Ascending aorta (tissue), 2 donors: Measurements from ENCODE around the gene TAOK1. TPM values are rescaled to one million over a fixed set of nuclear protein-coding genes. Genes with fewer than 3 reads are reported as not detected.
A peak's percentile ranks its signal among the peaks of the same experiment; 100 is the strongest.

Experiments
- DNase-seq, 2 donors: peaks; one replicate each; pipeline ENCODE4 v3.0.0-alpha.2; 2019; ENCODE audit warnings: low spot score in 2 of 2
- H3K27ac ChIP-seq, 2 donors: fragments of 200-600 bp; sonication (generic); one replicate each; pipeline ENCODE4 v1.5.1; 2016 to 2017; ENCODE audit warnings: mild to moderate bottlenecking in 1 of 2
- H3K27me3 ChIP-seq: fragments of 200-600 bp; sonication (generic); one replicate; pipeline ENCODE4 v1.5.1; 2017
- H3K36me3 ChIP-seq, 2 donors: fragments of 200-600 bp; sonication (generic); one replicate each; pipeline ENCODE4 v1.5.1; 2016
- H3K4me1 ChIP-seq, 2 donors: fragments of 200-600 bp; sonication (generic); one replicate each; pipeline ENCODE4 v1.5.1; 2016 to 2017; ENCODE audit warnings: mild to moderate bottlenecking in 1 of 2
- H3K4me3 ChIP-seq, 2 donors: fragments of 200-600 bp; sonication (generic); one replicate each; pipeline ENCODE4 v1.5.1; 2016 to 2017; ENCODE audit warnings: mild to moderate bottlenecking in 1 of 2
- H3K9me3 ChIP-seq, 2 donors: fragments of 200-600 bp; sonication (generic); one replicate each; pipeline ENCODE4 v1.5.1; 2016
- intact Hi-C: fragments of 100-400 bp; cut with DNase I; formaldehyde crosslinking; loops from one replicate; pipeline ENCODE4 v1.15.1; 2023
- total RNA-seq: library from RNA; depleted of rRNA; stranded (reverse); fragments of >200 nt; gene quantifications from one replicate; pipeline ENCODE4 v1.1.0, GENCODE V29; 2016
- TF ChIP-seq, protein P1 (sequence below), 3 experiments: fragments of 200-600 bp in 2 of 3; fragments of 450-650 bp in 1 of 3; sonication (generic) in 2 of 3; IDR thresholded peaks; one replicate each; pipeline ENCODE4 v1.5.1; 2016 to 2019; ENCODE audit warnings: antibody characterized with exemption in 3 of 3, mild to moderate bottlenecking in 1 of 3, moderate library complexity in 1 of 3

The TAOK1 gene
- total RNA-seq, 1 donor from 2014 or later, result 20.8 TPM

DNA sequence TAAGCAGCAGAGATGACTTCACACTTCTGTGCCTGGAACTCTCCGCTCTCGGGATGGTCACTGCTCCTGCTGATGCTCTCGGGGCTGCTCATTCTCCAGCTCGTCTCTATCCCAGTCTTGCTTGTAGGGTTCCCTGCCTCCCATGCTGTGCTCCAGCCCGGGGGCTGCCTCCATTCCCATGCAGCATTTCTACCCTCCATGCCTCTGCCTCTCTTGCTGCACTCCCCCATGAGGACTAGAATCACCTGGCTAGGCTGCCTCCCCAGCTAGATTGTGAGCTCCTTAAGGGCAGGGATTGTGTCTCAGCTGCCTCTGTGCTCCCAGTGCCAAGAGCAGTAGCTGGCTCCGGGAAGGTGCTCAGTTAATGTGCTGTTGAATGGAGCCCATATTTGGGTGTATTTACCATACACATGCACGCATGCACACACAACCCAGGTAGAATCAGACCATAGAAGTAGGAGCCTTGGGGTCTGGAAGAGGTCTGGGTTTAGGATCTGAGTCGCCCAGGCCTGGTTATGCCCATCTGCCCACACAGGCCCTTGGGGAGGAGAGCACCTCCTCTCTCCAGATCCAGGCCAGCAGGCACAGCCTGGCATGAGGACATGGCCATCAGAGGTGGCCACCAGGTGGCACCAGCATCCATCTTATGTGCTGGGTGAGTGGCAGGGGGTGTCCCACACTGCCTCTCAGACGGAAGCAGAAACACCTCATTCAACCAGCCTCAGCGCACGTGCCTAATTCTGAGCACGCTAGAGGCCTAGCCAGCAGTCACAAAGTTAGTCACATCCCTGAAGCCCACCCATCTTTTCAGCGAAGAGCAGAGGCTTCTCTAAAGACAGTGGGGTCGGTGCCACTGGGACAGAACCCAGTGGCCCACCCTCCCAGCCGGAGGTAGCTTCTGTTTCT lies 190.0 kb downstream of the TAOK1 start:
- peaks cover 4 to 7% of the 10 kb centered on the region in 2 donors for H3K4me1 ChIP-seq
- no peaks in the 10 kb centered on the region for H3K27me3 ChIP-seq
- peak in 1 of 2 donors; percentile 91 for DNase-seq
- H3K4me3 ChIP-seq, result no peak overlapping the region
- no peak overlapping the region for H3K27ac ChIP-seq
- no peaks in the 10 kb centered on the region for H3K9me3 ChIP-seq
- H3K36me3 ChIP-seq, result peaks cover 38 to 58% of the 10 kb centered on the region in 2 donors
- TF ChIP-seq, protein P1, sequence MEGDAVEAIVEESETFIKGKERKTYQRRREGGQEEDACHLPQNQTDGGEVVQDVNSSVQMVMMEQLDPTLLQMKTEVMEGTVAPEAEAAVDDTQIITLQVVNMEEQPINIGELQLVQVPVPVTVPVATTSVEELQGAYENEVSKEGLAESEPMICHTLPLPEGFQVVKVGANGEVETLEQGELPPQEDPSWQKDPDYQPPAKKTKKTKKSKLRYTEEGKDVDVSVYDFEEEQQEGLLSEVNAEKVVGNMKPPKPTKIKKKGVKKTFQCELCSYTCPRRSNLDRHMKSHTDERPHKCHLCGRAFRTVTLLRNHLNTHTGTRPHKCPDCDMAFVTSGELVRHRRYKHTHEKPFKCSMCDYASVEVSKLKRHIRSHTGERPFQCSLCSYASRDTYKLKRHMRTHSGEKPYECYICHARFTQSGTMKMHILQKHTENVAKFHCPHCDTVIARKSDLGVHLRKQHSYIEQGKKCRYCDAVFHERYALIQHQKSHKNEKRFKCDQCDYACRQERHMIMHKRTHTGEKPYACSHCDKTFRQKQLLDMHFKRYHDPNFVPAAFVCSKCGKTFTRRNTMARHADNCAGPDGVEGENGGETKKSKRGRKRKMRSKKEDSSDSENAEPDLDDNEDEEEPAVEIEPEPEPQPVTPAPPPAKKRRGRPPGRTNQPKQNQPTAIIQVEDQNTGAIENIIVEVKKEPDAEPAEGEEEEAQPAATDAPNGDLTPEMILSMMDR (IDR thresholded peaks at IDR 0.05), result peak; percentile 88 to 93 (median 88)
- intact Hi-C loops, result loop anchor here (1.0 kb wide), 4 partner anchors 11 to 199 kb away; no protein-coding TSS in a partner anchor

- Histone ChIP-seq H3K4me1 (peaks cover 4 to 11% of the 10 kb centered on the region in 2 donors), H3K4me3 (no peak overlapping the region), H3K27me3 (no peaks in the 10 kb centered on the region), H3K36me3 (peaks cover 22 to 42% of the 10 kb centered on the region in 2 donors), H3K9me3 (no peaks in the 10 kb centered on the region), H3K27ac (no peak overlapping the region)
- intact Hi-C loops, result no loop called here
- DNase-seq, result peak in 1 of 2 donors; percentile 60
- TF ChIP-seq, protein P1 (IDR thresholded peaks at IDR 0.05), result no peak
Measured at GRCh38 chr17:29581583-29582253, 191.6 kb downstream of the TAOK1 start.

DNA sequence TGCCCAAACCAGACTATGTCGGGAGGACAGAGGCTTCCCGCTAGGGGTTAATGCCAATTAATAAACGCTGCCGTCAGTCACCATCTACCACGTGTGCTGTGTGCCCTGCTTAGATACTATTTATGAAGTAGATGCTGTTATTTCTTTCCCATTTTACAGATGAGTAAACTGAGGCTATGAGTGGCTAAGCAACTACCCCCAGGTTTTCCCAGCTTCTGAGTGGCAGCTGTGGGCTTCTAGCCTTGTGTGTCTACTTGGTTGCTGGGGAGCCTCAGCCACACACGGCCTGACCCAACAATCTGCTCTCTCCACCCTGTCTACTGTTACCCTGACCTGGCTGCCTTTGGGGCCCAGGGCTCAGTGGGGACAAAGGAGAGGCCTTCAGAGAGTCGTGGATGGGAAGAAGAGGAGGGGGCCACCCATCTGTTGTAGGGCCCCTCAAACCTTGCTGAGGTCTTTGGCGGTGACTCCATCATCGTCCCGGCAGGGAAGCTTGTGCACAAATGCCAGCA lies 192.1 kb downstream of the TAOK1 start:
- H3K9me3 ChIP-seq, result no peaks in the 10 kb centered on the region
- intact Hi-C loops, result no loop called here
- no peak overlapping the region for H3K4me3 ChIP-seq
- no peak for DNase-seq
- peaks cover 4 to 11% of the 10 kb centered on the region in 2 donors for H3K4me1 ChIP-seq
- H3K36me3 ChIP-seq, result peaks cover 16 to 36% of the 10 kb centered on the region in 2 donors
- TF ChIP-seq, protein P1 (IDR thresholded peaks at IDR 0.05), result no peak
- no peak overlapping the region for H3K27ac ChIP-seq
- H3K27me3 ChIP-seq, result no peaks in the 10 kb centered on the region

GRCh38 chr17:29582772-29583171 lies 192.6 kb downstream of the TAOK1 start:
- TF ChIP-seq, protein P1 (IDR thresholded peaks at IDR 0.05), result no peak
- peaks cover 3 to 10% of the 10 kb centered on the region in 2 donors for H3K4me1 ChIP-seq
- no peak for DNase-seq
- H3K4me3 ChIP-seq, result no peak overlapping the region
- peaks cover 15 to 32% of the 10 kb centered on the region in 2 donors for H3K36me3 ChIP-seq
- H3K27ac ChIP-seq, result no peak overlapping the region
- no peaks in the 10 kb centered on the region for H3K27me3 ChIP-seq
- intact Hi-C loops, result no loop called here
- no peaks in the 10 kb centered on the region for H3K9me3 ChIP-seq

DNA sequence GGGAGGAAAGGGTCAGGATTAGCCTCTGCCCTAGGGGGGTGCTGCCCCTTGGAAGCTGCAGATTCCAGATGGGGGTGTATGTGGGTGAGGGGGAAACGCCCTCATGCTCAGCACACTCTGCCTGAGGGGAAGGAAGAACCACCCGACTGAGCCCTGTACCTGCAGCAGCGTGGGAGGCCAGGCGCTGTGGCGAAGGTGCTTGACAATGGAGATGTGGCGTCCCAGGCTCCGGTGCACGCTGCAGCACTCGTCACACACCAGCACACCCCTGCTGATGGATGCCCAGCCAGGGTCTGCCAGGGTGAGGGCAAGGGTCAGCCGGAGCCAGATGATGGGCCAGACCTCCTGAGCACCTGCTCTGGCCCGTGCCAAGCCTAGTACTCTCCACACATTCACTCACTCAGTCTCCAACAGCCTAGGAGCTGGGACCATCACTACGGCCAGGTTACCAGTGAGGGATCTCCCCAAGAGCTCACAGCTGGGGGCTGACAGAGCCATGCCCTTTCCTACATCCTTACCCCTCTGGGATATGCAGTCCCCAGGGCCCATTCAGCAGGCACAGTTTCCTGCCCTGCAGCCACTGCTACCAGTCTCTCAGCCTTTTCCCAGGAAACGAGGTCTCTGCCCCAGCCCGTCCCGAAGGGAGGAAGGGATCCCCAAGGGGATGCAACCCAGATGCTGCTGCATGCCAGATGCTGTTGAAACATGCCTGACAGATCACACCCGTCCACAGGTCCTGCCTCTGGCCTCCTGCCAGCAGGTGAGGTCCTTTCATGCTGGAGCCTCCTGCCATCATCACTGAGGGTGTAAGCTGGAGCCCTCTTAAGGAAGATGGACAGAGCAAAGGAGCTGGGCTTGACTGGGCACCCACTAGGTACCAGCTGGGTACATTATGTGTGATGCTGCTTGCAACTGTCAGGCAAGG lies 193.4 kb downstream of the TAOK1 start:
- Histone ChIP-seq H3K9me3 (no peaks in the 10 kb centered on the region), H3K36me3 (peaks cover 15 to 27% of the 10 kb centered on the region in 2 donors), H3K27ac (no peak overlapping the region), H3K4me3 (no peak overlapping the region), H3K4me1 (peaks cover 7 to 18% of the 10 kb centered on the region in 2 donors), H3K27me3 (no peaks in the 10 kb centered on the region)
- DNase-seq, result peak in 1 of 2 donors; percentile 61
- intact Hi-C loops, result no loop called here
- TF ChIP-seq, protein P1 (IDR thresholded peaks at IDR 0.05), result no peak
